HCT116 (cell line): ENCODE results near the gene RELB. TPM values are rescaled to one million over a fixed set of nuclear protein-coding genes. Genes with fewer than 3 reads are reported as not detected.

Experiments
- ATAC-seq: fragments of 200-7000 bp; cut with Tn5 transposase; 2 replicates; pipeline ENCODE4 v1.9.1; 2020; ENCODE audit warnings: mild to moderate bottlenecking, moderate library complexity
- BruUV-seq: library from RNA; stranded (reverse); fragments of 400-500 nt; replicated peaks from 2 replicates; lab custom pipeline; 2021; lab: Mats Ljungman, UMichigan
- CTCF ChIA-PET: fragments of 300-600 bp; sonication (Branson Sonifier 250); formaldehyde crosslinking; loops from one replicate; lab custom pipeline; 2021; ENCODE audit warnings: antibody characterized with exemption; lab: Charles Lee
- POLR2A ChIA-PET: fragments of 300-600, 350-600 bp; sonication (Branson Sonifier 250); formaldehyde crosslinking; loops from one replicate; lab custom pipeline; 2021; ENCODE audit warnings: antibody characterized with exemption; lab: Charles Lee
- RAD21 ChIA-PET, 2 experiments: fragments of 300-600 bp; sonication (Branson Sonifier 250); formaldehyde crosslinking; loops; one replicate each; lab custom pipeline; 2023; ENCODE audit warnings: low total read pairs in 2 of 2; ENCODE audit not compliant: uncharacterized antibody in 2 of 2, unreplicated experiment in 2 of 2, low non-redundant PET in 1 of 2; lab: Charles Lee
- DNase-seq: peaks from one replicate; pipeline ENCODE4 v3.0.0-alpha.2; 2010; ENCODE audit warnings: low read depth, low spot score
- H2AFZ ChIP-seq: fragments of 200-600 bp; shearing (Covaris generic), sonication (generic); 2 replicates; pipeline ENCODE4 v1.6.1; 2017; ENCODE audit warnings: low read depth, mixed run types, mixed read lengths, antibody characterized with exemption, low read length; ENCODE audit not compliant: poor library complexity, severe bottlenecking
- H3K27ac ChIP-seq: 2 replicates; pipeline ENCODE4 v1.5.1; 2012; ENCODE audit warnings: low read depth, low read length
- H3K27me3 ChIP-seq: fragments of 200-600 bp; sonication (generic); 2 replicates; pipeline ENCODE4 v1.6.1; 2016; ENCODE audit warnings: mixed run types, low read length, mixed read lengths; ENCODE audit not compliant: insufficient read depth
- H3K36me3 ChIP-seq, 2 experiments: fragments of 200-500 bp in 1 of 2; fragments of 200-600 bp in 1 of 2; sonication (Bioruptor generic) in 1 of 2; sonication (generic) in 1 of 2; 2 replicates each; pipeline versions ENCODE4 v1.5.1 to v1.6.1; 2014 to 2016; ENCODE audit warnings: low read length in 2 of 2, inconsistent platforms in 1 of 2, mixed read lengths in 1 of 2, mixed run types in 1 of 2; ENCODE audit not compliant: insufficient read depth in 2 of 2, control insufficient read depth in 1 of 2
- H3K4me1 ChIP-seq, 2 experiments: fragments of 200-600 bp in 1 of 2; sonication (generic) in 1 of 2; 2 replicates each; pipeline versions ENCODE4 v1.5.1 to v1.6.1; 2012 to 2017; ENCODE audit warnings: low read length in 2 of 2, inconsistent platforms in 1 of 2, mild to moderate bottlenecking in 1 of 2, mixed read lengths in 1 of 2, mixed run types in 1 of 2, moderate library complexity in 1 of 2; ENCODE audit not compliant: insufficient read depth in 2 of 2, control insufficient read depth in 1 of 2
- H3K4me2 ChIP-seq: fragments of 200-600 bp; sonication (generic); 2 replicates; pipeline ENCODE4 v1.6.1; 2017; ENCODE audit warnings: mixed run types, low read length, mixed read lengths
- H3K4me3 ChIP-seq, 2 experiments: fragments of 200-600 bp in 1 of 2; sonication (generic) in 1 of 2; replicated peaks in 1 of 2; 2 replicates each; pipeline ENCODE4 v1.5.1; 2011 to 2016; ENCODE audit warnings: low read length in 2 of 2, control low read depth in 1 of 2, low read depth in 1 of 2, mild to moderate bottlenecking in 1 of 2, mixed read lengths in 1 of 2, mixed run types in 1 of 2
- H3K79me2 ChIP-seq: fragments of 200-600 bp; sonication (generic); 2 replicates; pipeline ENCODE4 v1.6.1; 2017; ENCODE audit warnings: mild to moderate bottlenecking, mixed run types, low read length, moderate library complexity, mixed read lengths; ENCODE audit not compliant: insufficient read depth
- H3K9ac ChIP-seq: fragments of 200-600 bp; sonication (generic); 2 replicates; pipeline ENCODE4 v1.6.1; 2016; ENCODE audit warnings: low read length, mixed read lengths
- H3K9me2 ChIP-seq: fragments of 200-600 bp; sonication (generic), shearing (Covaris generic); 2 replicates; pipeline ENCODE4 v1.6.1; 2017; ENCODE audit warnings: mixed run types, mild to moderate bottlenecking, moderate library complexity; ENCODE audit not compliant: insufficient read depth
- H3K9me3 ChIP-seq, 2 experiments: fragments of 200-500 bp in 1 of 2; fragments of 200-600 bp in 1 of 2; sonication (Bioruptor generic) in 1 of 2; sonication (generic) in 1 of 2; 2 replicates each; pipeline ENCODE4 v1.6.1; 2014 to 2017; ENCODE audit warnings: low read length in 2 of 2, mixed read lengths in 2 of 2, inconsistent platforms in 1 of 2, low read depth in 1 of 2, mild to moderate bottlenecking in 1 of 2, mixed run types in 1 of 2, moderate library complexity in 1 of 2; ENCODE audit not compliant: control insufficient read depth in 1 of 2, insufficient read depth in 1 of 2
- H4K20me1 ChIP-seq: fragments of 200-600 bp; sonication (generic), shearing (Covaris generic); 2 replicates; pipeline ENCODE4 v1.6.1; 2017; ENCODE audit warnings: mixed run types, mild to moderate bottlenecking, moderate library complexity; ENCODE audit not compliant: insufficient read depth
- EZH2 ChIP-seq: fragments of 200-600 bp; sonication (generic); IDR thresholded peaks from 2 replicates; pipeline ENCODE4 v1.6.1; 2017; ENCODE audit warnings: antibody characterized with exemption, mixed run types
- SIN3A ChIP-seq: IDR thresholded peaks from 2 replicates; pipeline ENCODE4 v1.6.1; 2012; ENCODE audit warnings: low read depth
- SRF ChIP-seq: IDR thresholded peaks from 2 replicates; pipeline ENCODE4 v1.6.1; 2012; ENCODE audit warnings: low read depth
- YY1 ChIP-seq: IDR thresholded peaks from 2 replicates; pipeline ENCODE4 v1.6.1; 2011; ENCODE audit warnings: low read length, low read depth, moderate library complexity, mild to moderate bottlenecking; ENCODE audit not compliant: insufficient replicate concordance; ENCODE audit errors: extremely low read depth
- ZFX ChIP-seq: fragments of 450-650 bp; IDR thresholded peaks from 2 replicates; pipeline ENCODE4 v1.6.1; 2017
- intact Hi-C: fragments of 100-400 bp; cut with micrococcal nuclease; formaldehyde crosslinking; loops from 2 replicates; pipeline ENCODE4 v1.10.0; 2022
- total RNA-seq: library from RNA; stranded (reverse); gene quantifications from one replicate; pipeline ENCODE4 v1.2.1, GENCODE V29; 2021; ENCODE audit not compliant: unreplicated experiment

Gene RELB
- total RNA-seq, 1 experiment from 2014 or later: 12.9 TPM

DNA sequence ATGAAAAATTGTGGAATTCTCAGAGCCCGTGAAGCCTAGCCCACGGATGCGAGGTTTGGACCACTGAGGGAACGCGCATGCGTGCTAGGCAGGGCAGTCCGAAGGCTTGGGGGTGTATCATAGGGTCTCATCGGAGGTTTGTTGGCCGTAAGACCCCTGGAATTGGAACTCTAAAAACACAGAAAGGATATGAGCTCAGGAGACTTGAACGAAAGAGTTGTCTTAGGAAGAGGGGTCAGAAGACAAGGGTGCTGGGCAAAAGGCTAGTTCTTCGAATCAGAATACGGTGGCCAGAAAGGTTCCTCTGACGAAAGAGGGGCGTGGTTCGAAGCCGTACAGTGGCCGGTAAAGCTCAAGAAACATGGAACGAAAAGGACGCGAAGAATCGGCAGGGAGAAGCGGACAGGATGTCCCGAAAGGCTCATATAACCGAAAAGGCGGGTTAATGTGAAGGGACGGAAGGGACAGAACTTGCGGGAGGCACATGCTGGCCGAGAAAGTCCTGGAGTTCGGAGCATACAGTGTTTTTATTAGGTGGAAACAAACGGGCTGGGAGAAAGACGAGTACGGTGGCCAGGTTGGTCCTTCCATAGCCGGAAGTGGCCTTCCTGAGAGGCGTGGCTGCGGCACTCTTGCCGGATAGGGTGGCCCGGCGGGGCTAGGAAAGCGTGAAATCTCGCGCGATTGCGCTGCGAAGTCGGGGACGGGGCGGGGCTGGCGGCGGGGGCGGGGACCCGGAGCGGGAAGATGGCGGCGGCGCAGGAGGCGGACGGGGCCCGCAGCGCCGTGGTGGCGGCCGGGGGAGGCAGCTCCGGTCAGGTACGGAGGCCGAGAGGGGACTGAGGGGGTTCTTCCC, 46.4 kb upstream of the RELB start, which contains the start of gene CLPTM1 (continued):
- TF ChIP-seq EZH2: no peak
- no peak for TF ChIP-seq SRF
- peak; percentile 87 for TF ChIP-seq YY1
- peak; percentile 95; the same call in 1 of the 2 replicates for TF ChIP-seq SIN3A
- TF ChIP-seq, all 23 proteins: peak for 10

DNA sequence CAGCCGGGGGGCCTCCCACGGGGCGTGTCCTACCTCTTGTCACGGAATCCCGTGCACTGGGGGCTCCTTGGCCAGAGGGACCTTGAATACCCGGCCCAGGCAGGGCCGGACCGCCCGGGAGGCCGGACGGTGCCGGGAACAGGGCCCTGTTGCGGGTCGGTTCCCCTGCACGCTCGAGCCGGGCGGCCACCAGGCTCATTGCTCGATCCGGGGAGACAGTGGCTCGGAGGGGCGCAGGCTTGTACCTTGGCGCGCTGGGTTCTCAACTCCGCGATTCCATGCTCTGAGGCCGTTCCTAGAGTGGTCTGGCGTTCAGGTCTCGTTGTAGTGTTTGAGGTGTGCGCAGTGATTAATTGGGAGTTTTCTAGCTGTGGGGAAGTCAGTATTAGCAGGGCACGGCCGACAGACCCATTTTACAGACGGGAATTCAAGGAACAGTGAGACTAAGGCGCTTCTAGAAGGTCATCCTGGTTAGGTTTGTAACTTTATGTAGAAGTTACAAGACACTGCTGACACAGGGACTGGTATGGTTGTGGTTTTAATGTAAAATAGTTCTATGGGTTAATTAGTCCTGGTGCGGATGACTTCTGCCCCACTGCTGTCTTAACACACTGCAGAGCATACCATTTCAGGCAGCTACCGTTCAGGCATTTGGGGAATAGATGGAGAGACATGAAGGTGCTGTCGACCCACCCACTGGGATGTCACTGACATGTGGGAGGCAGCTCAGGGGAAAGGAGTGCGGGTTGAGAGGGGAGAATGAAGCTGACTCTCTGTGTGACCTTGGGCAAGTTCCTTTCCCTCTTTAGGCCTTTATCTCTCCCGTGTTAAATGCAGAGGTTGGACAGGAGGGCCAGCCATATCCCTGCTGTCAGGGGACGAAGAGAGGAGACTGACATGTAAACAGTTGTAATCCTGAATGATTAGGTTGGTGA, 45.5 kb upstream of the RELB start:
- CTCF ChIA-PET: no interaction called here
- ATAC-seq: peak; percentile 30
- Histone ChIP-seq H4K20me1 (no peaks in the 10 kb centered on the region), H3K4me3 (peak overlapping the region; percentile 71 to 85), H3K9me2 (no peaks in the 10 kb centered on the region), H3K27me3 (no peaks in the 10 kb centered on the region), H3K9me3 (no peaks in the 10 kb centered on the region), H3K4me1 (peaks cover 11 to 34% of the 10 kb centered on the region in 2 experiments; a peak in 3 of 4 replicates), H3K4me2 (peak overlapping the region; percentile 83), H3K79me2 (peaks cover 56% of the 10 kb centered on the region), H3K36me3 (peaks cover 0 to 1% of the 10 kb centered on the region in 2 experiments; a peak in 1 of 4 replicates), H3K9ac (peak overlapping the region; percentile 93), H3K27ac (peak overlapping the region; percentile 58), H2AFZ (no peak overlapping the region)
- RAD21 ChIA-PET: no interaction called here
- BruUV-seq: TSS peak; percentile 52
- intact Hi-C loops: loop anchor here (2.0 to 10.0 kb wide), 2 partner anchors 41 to 371 kb away; partner anchors contain the start of gene APOC1
- POLR2A ChIA-PET: no interaction called here
- no peak for DNase-seq
- TF ChIP-seq EZH2 (no peak), ZFX (peak; percentile 82; the same call in 1 of the 2 replicates), SRF (no peak)
